ENCODE data around the gene RPH3AL.
"Not testable (repeated sequence)": the region's sequence is repeated elsewhere in the genome, so short reads cannot be mapped to it uniquely, and the experiment has no call there.

- TF ChIP-seq, protein P1, sequence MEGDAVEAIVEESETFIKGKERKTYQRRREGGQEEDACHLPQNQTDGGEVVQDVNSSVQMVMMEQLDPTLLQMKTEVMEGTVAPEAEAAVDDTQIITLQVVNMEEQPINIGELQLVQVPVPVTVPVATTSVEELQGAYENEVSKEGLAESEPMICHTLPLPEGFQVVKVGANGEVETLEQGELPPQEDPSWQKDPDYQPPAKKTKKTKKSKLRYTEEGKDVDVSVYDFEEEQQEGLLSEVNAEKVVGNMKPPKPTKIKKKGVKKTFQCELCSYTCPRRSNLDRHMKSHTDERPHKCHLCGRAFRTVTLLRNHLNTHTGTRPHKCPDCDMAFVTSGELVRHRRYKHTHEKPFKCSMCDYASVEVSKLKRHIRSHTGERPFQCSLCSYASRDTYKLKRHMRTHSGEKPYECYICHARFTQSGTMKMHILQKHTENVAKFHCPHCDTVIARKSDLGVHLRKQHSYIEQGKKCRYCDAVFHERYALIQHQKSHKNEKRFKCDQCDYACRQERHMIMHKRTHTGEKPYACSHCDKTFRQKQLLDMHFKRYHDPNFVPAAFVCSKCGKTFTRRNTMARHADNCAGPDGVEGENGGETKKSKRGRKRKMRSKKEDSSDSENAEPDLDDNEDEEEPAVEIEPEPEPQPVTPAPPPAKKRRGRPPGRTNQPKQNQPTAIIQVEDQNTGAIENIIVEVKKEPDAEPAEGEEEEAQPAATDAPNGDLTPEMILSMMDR (IDR thresholded peaks at IDR 0.05), result not testable (repeated sequence)
- TF ChIP-seq EP300, POLR2A (IDR thresholded peaks at IDR 0.05): not testable (repeated sequence)
These were observed 146.1 kb downstream of the RPH3AL start for GRCh38 chr17:206484-206883.

Data from tibial nerve (tissue), 4 donors.